Right lobe of liver (tissue), 4 donors: Measurements from ENCODE around the gene ENTR1.

ENCODE experiments used
- CTCF ChIP-seq, 4 donors: fragments of 200-600 bp in 3 of 4; fragments of 450-650 bp in 1 of 4; IDR thresholded peaks; one replicate each; pipeline versions ENCODE4 v1.5.1 to v1.8.0; 2016 to 2022; ENCODE audit warnings: antibody characterized with exemption in 4 of 4, mild to moderate bottlenecking in 2 of 4
- POLR2A ChIP-seq: fragments of 450-650 bp; IDR thresholded peaks from one replicate; pipeline ENCODE4 v1.6.1; 2017; ENCODE audit warnings: antibody characterized with exemption, mild to moderate bottlenecking
- donor health status: DM: no; HTN: no; CAD: no.
- donor health status: DM: no; HTN: no; CAD: no.
- donor health status: DM: no; HTN: yes; CAD: no.

DNA sequence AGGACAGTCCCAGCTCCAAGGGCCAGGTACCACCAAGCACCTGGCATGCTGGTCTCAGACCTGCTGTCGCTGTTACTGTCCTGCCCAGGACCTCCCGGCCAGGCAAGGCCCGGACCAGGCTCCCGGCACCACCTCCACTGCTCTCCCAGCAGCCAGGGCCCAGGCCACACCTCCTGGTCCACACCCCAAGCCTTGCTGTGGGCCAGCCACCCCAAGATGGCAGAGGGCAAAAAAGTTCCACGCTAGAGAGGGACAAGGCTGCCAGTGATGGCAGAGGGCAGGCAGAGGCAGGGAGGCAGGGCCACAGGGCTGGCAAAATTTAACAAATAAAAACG is 48.0 kb downstream of the ENTR1 start:
- no peak for TF ChIP-seq CTCF (IDR thresholded peaks at IDR 0.05)
- no peak for TF ChIP-seq POLR2A
